Stimulated activated CD4-positive, alpha-beta T cell treated with anti-CD3 and anti-CD28 coated beads, Interleukin-15, amount 100 ng/mL, for 1 hour (primary cell): ENCODE measurements around the gene HEPH.
"Not testable (repeated sequence)": the region's sequence is repeated elsewhere in the genome, so short reads cannot be mapped to it uniquely, and the experiment has no call there.

Source experiments
- DNase-seq, 2 donors: peaks; one replicate each; pipeline ENCODE4 v3.0.0-alpha.2; 2020; ENCODE audit warnings: low read depth in 1 of 2, low spot score in 1 of 2

Gene HEPH

GRCh38 chrX:66221856-66222255 is 57.8 kb downstream of the HEPH start:
- no peak for DNase-seq

DNA sequence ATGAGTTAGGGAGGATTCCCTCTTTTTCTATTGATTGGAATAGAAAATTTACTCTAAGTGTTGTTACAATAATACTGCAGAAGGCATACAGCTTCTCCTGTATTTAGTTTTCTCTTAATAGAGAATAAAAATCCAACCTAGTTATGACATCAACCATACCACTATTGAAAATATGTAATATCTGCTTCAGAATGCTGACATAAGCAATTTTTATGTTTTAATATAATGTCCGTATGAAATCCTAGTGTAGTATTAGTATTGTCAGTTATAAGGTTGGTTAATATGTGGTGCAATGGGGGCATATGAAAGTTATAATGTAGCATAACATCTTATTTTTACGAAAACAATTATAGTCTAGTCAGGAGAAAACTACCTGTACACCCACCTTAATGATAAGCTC is 68.2 kb downstream of the HEPH start:
- no peak for DNase-seq

- DNase-seq: no peak
These were observed 69.2 kb downstream of the HEPH start for GRCh38 chrX:66233209-66233608.

- not testable (repeated sequence) for DNase-seq
These were observed 69.9 kb downstream of the HEPH start for GRCh38 chrX:66233904-66234303.

DNA sequence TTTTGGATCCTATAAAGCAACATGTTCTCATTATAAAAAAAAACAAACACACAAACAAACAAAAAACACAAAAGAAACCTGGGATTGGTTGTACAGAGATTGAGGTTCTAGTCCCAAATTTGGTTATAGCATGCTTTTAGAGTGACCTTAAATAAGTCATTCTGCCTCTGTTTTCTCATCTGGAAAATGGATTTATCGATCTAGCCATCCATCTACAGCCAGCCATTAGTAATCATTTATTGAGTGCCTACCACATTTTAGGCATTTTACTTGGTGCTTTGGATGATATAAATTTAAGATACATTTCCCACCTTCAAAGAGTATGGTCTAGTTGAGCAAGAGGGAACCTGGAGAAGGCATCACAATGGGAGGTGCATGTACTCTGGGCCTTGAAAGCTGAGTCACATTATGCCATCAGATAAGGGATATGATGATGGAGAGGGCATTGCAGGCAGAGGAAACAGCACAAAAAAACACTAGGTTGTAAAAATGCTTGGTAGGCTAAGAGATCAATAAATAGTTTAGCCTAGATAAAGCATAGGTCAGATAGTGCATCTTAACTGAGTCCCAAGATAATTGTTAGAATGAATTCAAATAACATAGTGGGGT is 91.4 kb downstream of the HEPH start:
- DNase-seq: no peak

GRCh38 chrX:66262807-66263206 is 98.8 kb downstream of the HEPH start:
- DNase-seq: no peak
